ENCODE results near the gene CDK14.

CDK14 gene

DNA sequence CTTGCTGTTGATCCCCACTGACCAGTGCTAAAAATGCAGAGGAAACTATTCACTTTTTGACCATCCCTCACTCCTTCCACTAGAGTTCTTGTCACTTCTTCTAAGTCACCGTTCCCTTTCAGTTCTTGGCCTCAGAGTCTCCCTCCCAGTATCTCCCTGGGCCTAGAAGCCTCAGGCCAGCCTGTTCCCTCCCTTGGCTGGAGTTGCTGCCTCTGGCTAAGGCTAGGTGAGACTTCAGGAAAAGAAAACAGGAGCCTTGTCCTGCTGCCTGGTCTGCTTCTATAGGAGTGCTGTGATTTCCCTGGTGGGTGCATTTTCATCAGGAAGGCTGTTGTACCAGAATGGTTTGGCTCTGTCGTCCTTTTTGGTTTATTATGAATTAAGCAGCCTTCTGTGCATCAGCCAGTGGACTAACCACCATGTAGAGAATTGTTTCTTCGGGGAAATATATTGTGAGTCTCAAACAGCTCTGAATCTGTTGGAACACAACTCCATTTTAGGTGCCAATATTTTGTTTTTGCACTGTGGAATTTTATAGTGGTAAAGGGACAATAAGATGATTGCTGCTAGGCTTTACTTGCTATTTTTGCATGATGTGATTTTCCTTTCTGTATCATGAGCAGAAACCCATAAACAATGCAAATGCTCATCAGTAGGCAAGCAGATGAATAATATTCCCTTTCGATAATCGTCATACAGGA, 434.7 kb downstream of the CDK14 start:
- Histone ChIP-seq H4K91ac (ENCODE audit: low read depth, low read length) (no peak overlapping the region), H3K4me3 (ENCODE audit: low read depth, low read length) (no peak overlapping the region), H4K12ac (ENCODE audit: low read depth, low read length) (no peak overlapping the region), H3K79me2 (ENCODE audit: control insufficient read depth, insufficient read depth, low read length, poor library complexity) (no peaks in the 10 kb centered on the region), H3K4me2 (ENCODE audit: low read length) (no peak overlapping the region), H4K8ac (ENCODE audit: low read depth, low read length) (no peak overlapping the region), H3K36me3 (ENCODE audit: control insufficient read depth in 1 of 2, insufficient read depth in 2 of 2, low read length in 2 of 2) (no peaks in the 10 kb centered on the region), H3K79me1 (ENCODE audit: low read length) (no peaks in the 10 kb centered on the region), H3K18ac (ENCODE audit: low read length) (no peak overlapping the region), H3K9ac (ENCODE audit: low read length) (no peak overlapping the region), H2AK5ac (ENCODE audit: low read length) (no peak overlapping the region), H3K23ac (ENCODE audit: low read length) (no peak overlapping the region), H3K27me3 (ENCODE audit: insufficient read depth, low read length) (no peaks in the 10 kb centered on the region), H2AFZ (ENCODE audit: insufficient read depth, low read length, poor library complexity) (no peak overlapping the region), H3K4ac (ENCODE audit: low read depth, low read length) (no peak overlapping the region), H3K14ac (ENCODE audit: low read length) (no peak overlapping the region), H2BK120ac (ENCODE audit: insufficient read depth, low read length, poor library complexity) (no peak overlapping the region), H3K4me1 (ENCODE audit: control insufficient read depth in 1 of 2, insufficient read depth in 2 of 2, low read length in 2 of 2) (no peaks in the 10 kb centered on the region), H3K27ac (ENCODE audit: low read depth, low read length) (no peak overlapping the region), H2BK12ac (ENCODE audit: low read length) (no peak overlapping the region), H3K9me3 (ENCODE audit: insufficient read depth, low read depth, low read length) (no peaks in the 10 kb centered on the region), H2BK5ac (ENCODE audit: low read depth, low read length, poor library complexity) (no peak overlapping the region)
- no peak for DNase-seq
- no CpG with 5 or more reads among the region's 5 CpGs for WGBS (ENCODE audit: extremely low coverage, insufficient coverage, insufficient read length)

DNA sequence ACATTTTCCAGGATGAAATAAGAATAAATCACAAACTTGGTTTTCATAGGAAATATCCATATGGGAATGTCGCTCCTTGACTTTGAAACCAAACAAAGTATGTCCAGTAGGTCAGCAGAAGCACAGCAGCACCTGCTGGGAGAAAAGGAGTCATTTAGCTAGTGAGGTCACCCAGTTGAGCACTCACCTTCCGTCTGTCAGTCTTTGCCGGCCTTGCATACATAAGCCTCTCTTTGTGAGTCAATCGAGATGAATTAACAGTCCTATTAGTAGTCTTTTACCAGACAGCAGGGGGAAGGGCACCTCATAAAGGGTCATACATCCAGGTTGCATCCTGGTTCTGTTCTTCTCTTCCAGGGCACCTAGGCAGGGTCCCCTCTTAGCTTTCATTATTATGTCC, 435.6 kb downstream of the CDK14 start:
- H2BK120ac ChIP-seq (ENCODE audit: insufficient read depth, low read length, poor library complexity) = no peak overlapping the region
- H2AK5ac ChIP-seq (ENCODE audit: low read length) = no peak overlapping the region
- no peak overlapping the region for H3K9ac ChIP-seq (ENCODE audit: low read length)
- H3K36me3 ChIP-seq (ENCODE audit: control insufficient read depth in 1 of 2, insufficient read depth in 2 of 2, low read length in 2 of 2) = no peaks in the 10 kb centered on the region
- no peak overlapping the region for H4K91ac ChIP-seq (ENCODE audit: low read depth, low read length)
- no peaks in the 10 kb centered on the region for H3K27me3 ChIP-seq (ENCODE audit: insufficient read depth, low read length)
- no peak overlapping the region for H3K4me3 ChIP-seq (ENCODE audit: low read depth, low read length)
- no peak overlapping the region for H4K8ac ChIP-seq (ENCODE audit: low read depth, low read length)
- H3K79me1 ChIP-seq (ENCODE audit: low read length) = no peaks in the 10 kb centered on the region
- no peaks in the 10 kb centered on the region for H3K4me1 ChIP-seq (ENCODE audit: control insufficient read depth in 1 of 2, insufficient read depth in 2 of 2, low read length in 2 of 2)
- no peak overlapping the region for H3K18ac ChIP-seq (ENCODE audit: low read length)
- no peaks in the 10 kb centered on the region for H3K79me2 ChIP-seq (ENCODE audit: control insufficient read depth, insufficient read depth, low read length, poor library complexity)
- no peak overlapping the region for H3K4me2 ChIP-seq (ENCODE audit: low read length)
- H3K27ac ChIP-seq (ENCODE audit: low read depth, low read length) = no peak overlapping the region
- WGBS (ENCODE audit: extremely low coverage, insufficient coverage, insufficient read length) = no CpG with 5 or more reads among the region's 4 CpGs
- H2BK5ac ChIP-seq (ENCODE audit: low read depth, low read length, poor library complexity) = no peak overlapping the region
- no peak overlapping the region for H3K14ac ChIP-seq (ENCODE audit: low read length)
- H3K9me3 ChIP-seq (ENCODE audit: insufficient read depth, low read depth, low read length) = no peaks in the 10 kb centered on the region
- no peak overlapping the region for H2BK12ac ChIP-seq (ENCODE audit: low read length)
- H3K23ac ChIP-seq (ENCODE audit: low read length) = no peak overlapping the region
- no peak overlapping the region for H3K4ac ChIP-seq (ENCODE audit: low read depth, low read length)
- no peak overlapping the region for H4K12ac ChIP-seq (ENCODE audit: low read depth, low read length)
- no peak for DNase-seq
- H2AFZ ChIP-seq (ENCODE audit: insufficient read depth, low read length, poor library complexity) = no peak overlapping the region

DNA sequence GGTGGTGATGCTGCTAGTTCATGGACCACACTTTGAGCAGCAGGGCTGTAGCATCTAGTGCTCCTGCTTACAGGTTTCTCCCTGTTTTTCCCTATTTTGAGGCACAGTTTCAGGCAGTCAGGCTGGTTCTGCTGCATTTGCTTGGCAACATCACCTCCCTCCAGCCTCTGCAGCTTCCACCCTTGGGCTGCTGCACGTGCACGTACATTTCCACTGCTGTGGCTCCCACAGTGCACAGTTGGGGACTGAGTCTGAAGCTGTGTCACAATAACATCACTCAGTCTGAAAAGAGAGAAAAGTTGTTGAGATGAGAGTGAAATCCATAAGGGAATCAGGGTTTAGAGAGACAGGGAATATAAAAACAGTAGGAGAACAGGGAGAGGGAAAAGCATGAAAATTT, 437.5 kb downstream of the CDK14 start:
- Histone ChIP-seq H4K91ac (ENCODE audit: low read depth, low read length) (no peak overlapping the region), H3K27me3 (ENCODE audit: insufficient read depth, low read length) (no peaks in the 10 kb centered on the region), H3K27ac (ENCODE audit: low read depth, low read length) (no peak overlapping the region), H4K12ac (ENCODE audit: low read depth, low read length) (no peak overlapping the region), H2BK5ac (ENCODE audit: low read depth, low read length, poor library complexity) (no peak overlapping the region), H3K4ac (ENCODE audit: low read depth, low read length) (no peak overlapping the region), H2AFZ (ENCODE audit: insufficient read depth, low read length, poor library complexity) (no peak overlapping the region), H3K4me3 (ENCODE audit: low read depth, low read length) (peak overlapping the region; percentile 15), H3K9me3 (ENCODE audit: insufficient read depth, low read depth, low read length) (no peaks in the 10 kb centered on the region), H2BK12ac (ENCODE audit: low read length) (no peak overlapping the region), H3K79me2 (ENCODE audit: control insufficient read depth, insufficient read depth, low read length, poor library complexity) (no peaks in the 10 kb centered on the region), H3K79me1 (ENCODE audit: low read length) (no peaks in the 10 kb centered on the region), H3K9ac (ENCODE audit: low read length) (no peak overlapping the region), H3K14ac (ENCODE audit: low read length) (no peak overlapping the region), H3K36me3 (ENCODE audit: control insufficient read depth in 1 of 2, insufficient read depth in 2 of 2, low read length in 2 of 2) (no peaks in the 10 kb centered on the region), H3K4me1 (ENCODE audit: control insufficient read depth in 1 of 2, insufficient read depth in 2 of 2, low read length in 2 of 2) (no peaks in the 10 kb centered on the region), H2BK120ac (ENCODE audit: insufficient read depth, low read length, poor library complexity) (no peak overlapping the region), H2AK5ac (ENCODE audit: low read length) (no peak overlapping the region), H3K18ac (ENCODE audit: low read length) (no peak overlapping the region), H3K23ac (ENCODE audit: low read length) (peak overlapping the region; percentile 7), H3K4me2 (ENCODE audit: low read length) (no peak overlapping the region), H4K8ac (ENCODE audit: low read depth, low read length) (no peak overlapping the region)
- no peak for DNase-seq
- no CpG with 5 or more reads among the region's 2 CpGs for WGBS (ENCODE audit: extremely low coverage, insufficient coverage, insufficient read length)

DNA sequence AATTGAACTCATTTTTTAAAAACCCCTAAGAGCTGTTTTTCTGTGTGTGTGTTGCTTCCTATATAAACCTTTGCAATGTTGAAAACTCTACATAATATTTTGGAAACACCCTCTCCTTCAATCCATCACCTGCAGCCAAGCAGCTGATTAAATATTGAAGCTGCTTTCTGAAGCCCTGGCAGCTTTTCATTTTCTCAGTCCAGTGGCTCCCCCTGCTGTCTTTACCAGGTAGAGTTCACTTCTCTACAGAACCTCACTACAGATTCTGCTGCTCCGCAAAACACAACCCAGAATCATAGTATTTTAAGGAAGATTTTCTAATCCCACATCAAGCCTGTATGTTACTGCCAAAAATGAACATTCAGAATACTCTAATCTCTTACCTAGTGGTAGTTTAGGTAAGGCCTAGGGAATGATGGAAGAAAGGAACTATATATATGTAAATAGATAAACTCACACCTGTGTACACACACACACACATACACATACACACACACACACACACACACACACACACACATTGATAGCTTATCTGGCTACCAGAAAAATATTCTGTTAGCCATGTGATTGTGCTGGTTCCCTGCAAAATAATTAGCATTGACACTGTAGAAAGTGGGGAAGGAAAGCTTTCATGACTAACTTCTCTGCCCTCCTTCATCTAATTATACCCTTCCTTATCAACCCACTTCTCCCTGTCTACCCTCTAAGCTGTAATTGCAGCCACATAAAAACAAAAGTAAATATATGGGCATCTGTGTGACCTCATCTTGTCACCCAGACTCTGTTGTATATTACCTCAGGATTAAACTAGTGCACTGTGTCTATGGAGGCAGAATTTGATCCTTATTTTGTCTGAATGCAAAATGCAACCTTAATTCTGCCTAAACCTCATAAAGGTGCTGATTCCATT, 438.6 kb downstream of the CDK14 start:
- Histone ChIP-seq H4K91ac (ENCODE audit: low read depth, low read length) (no peak overlapping the region), H3K27ac (ENCODE audit: low read depth, low read length) (no peak overlapping the region), H3K9ac (ENCODE audit: low read length) (no peak overlapping the region), H3K18ac (ENCODE audit: low read length) (no peak overlapping the region), H3K14ac (ENCODE audit: low read length) (no peak overlapping the region), H3K23ac (ENCODE audit: low read length) (no peak overlapping the region), H3K79me2 (ENCODE audit: control insufficient read depth, insufficient read depth, low read length, poor library complexity) (no peaks in the 10 kb centered on the region), H3K4me1 (ENCODE audit: control insufficient read depth in 1 of 2, insufficient read depth in 2 of 2, low read length in 2 of 2) (no peaks in the 10 kb centered on the region), H2AFZ (ENCODE audit: insufficient read depth, low read length, poor library complexity) (no peak overlapping the region), H2BK5ac (ENCODE audit: low read depth, low read length, poor library complexity) (no peak overlapping the region), H2AK5ac (ENCODE audit: low read length) (no peak overlapping the region), H3K4me2 (ENCODE audit: low read length) (no peak overlapping the region), H3K4ac (ENCODE audit: low read depth, low read length) (no peak overlapping the region), H3K36me3 (ENCODE audit: control insufficient read depth in 1 of 2, insufficient read depth in 2 of 2, low read length in 2 of 2) (no peaks in the 10 kb centered on the region), H3K9me3 (ENCODE audit: insufficient read depth, low read depth, low read length) (no peaks in the 10 kb centered on the region), H4K8ac (ENCODE audit: low read depth, low read length) (no peak overlapping the region), H3K79me1 (ENCODE audit: low read length) (no peaks in the 10 kb centered on the region), H3K4me3 (ENCODE audit: low read depth, low read length) (no peak overlapping the region), H2BK12ac (ENCODE audit: low read length) (no peak overlapping the region), H2BK120ac (ENCODE audit: insufficient read depth, low read length, poor library complexity) (no peak overlapping the region), H3K27me3 (ENCODE audit: insufficient read depth, low read length) (no peaks in the 10 kb centered on the region), H4K12ac (ENCODE audit: low read depth, low read length) (no peak overlapping the region)
- no CpG with 5 or more reads among the region's 1 CpG for WGBS (ENCODE audit: extremely low coverage, insufficient coverage, insufficient read length)
- peak in 1 of 2 donors; percentile 60 for DNase-seq
